Activated CD4-positive, CD25-positive, alpha-beta regulatory T cell treated with anti-CD3 and anti-CD28 coated beads, Interleukin-2, amount 50 U/mL, for 72 hours (primary cell): ENCODE data around the gene VTI1A.

Source experiments
- DNase-seq: peaks from one replicate; pipeline ENCODE4 v3.0.0; 2021

The VTI1A gene

GRCh38 chr10:112649006-112649821 lies 202.2 kb downstream of the VTI1A start:
- DNase-seq: no peak

- no peak for DNase-seq
Measured at GRCh38 chr10:112649822-112650152, 202.8 kb downstream of the VTI1A start.

GRCh38 chr10:112650588-112651030 lies 203.6 kb downstream of the VTI1A start:
- DNase-seq: no peak

- DNase-seq: no peak
Measured at GRCh38 chr10:112653215-112653614, 206.2 kb downstream of the VTI1A start.

- no peak for DNase-seq
Measured at GRCh38 chr10:112653851-112654250, 206.8 kb downstream of the VTI1A start.

DNA sequence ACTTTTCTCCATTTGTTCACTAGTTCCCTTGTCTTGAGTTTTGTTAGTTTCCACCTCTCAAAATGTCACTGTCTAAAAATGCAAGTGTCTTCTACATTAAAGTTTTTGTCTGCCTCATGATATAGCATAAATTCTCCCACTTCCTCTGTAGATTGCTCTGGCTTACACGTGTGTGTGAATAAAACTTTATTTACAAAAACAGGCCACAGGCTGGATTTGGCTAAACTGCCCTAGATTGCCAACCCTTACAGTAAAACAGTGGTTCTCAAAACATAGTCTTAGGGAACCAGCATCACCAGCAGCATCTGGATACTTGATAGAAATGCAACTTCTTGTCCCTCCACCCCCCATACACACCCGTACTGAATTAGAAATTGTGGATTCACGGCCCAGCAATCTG lies 207.8 kb downstream of the VTI1A start:
- DNase-seq: no peak

- DNase-seq: no peak
Measured at GRCh38 chr10:112655722-112656121, 208.7 kb downstream of the VTI1A start.

- DNase-seq: no peak
Measured at GRCh38 chr10:112658465-112658864, 211.4 kb downstream of the VTI1A start.

DNA sequence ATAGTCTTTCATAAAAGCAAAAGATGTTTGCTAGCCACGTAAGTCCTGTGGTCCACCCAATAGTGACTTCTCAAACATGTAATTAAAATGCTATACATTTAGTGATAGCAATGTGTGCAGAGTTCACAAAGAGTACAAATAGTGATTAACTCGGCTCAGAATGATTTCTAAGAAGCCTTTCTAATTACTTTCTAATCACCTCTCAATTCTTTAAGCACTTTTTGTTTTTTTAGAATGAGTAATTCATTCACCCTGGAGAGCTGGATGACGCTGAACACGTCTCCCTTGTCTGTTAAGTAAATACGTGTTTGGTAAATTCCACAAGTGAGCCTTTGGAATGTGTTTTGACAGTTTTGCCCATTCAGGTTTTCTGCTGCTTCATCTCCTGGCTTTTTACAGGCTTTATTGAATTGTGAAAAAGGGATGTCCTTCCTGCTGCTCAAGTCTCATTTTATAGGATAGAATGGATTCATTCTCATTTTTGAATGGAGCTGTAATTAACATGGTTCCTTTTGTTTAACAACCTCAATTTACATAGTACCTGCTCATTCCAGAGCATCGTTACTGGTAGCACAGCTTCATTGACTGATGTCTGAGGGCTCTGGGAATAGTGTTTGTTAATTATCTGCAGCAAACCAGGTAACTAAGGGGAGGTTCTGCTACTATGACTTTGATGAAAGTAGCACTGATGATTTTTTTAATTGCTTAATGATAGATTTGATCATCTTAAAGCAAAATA lies 212.1 kb downstream of the VTI1A start:
- DNase-seq: no peak

DNA sequence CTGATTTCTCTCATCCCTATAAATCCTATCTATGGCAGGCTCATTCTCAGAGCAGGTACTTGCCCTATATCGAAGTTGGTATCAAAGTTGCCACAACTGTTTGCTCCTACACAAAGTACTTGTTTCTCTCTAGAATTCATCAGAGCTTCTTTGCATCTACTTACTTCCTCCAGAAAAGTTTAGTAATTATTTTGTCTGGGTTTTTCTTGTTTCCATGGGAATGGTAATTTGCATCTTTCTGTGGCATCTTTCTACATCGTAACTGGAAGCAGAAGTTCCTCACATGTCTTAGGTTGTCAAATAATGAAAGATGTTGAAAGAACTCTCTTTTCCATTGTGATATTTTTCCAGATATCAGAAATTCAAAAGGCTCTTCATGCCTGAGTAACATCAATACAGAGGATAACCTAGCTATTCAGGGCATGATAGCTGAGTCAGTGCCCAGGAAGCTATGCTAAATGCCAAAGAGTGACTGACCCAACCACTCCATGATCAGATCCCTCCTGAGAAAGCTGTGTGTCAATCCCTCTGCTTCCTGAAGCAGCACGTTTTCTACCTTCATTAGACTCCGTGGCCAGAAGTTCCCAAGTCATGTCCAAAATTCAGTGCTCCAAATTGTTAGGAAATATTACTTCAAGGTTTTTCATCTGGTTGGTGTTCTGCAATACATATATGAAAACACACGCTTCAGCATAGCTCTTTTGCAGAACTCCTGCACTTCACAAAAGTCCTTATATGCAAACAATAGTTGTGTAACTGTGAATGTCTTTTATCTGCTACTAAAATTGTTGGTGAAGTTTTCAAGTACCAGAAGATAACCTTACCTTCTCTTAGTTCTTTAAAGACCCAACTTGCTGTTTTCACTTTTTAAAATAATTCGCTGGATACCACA lies 216.5 kb downstream of the VTI1A start:
- DNase-seq: no peak

GRCh38 chr10:112666094-112666493 lies 219.1 kb downstream of the VTI1A start:
- no peak for DNase-seq

- DNase-seq: no peak
Measured at GRCh38 chr10:112669989-112670388, 223.0 kb downstream of the VTI1A start.

DNA sequence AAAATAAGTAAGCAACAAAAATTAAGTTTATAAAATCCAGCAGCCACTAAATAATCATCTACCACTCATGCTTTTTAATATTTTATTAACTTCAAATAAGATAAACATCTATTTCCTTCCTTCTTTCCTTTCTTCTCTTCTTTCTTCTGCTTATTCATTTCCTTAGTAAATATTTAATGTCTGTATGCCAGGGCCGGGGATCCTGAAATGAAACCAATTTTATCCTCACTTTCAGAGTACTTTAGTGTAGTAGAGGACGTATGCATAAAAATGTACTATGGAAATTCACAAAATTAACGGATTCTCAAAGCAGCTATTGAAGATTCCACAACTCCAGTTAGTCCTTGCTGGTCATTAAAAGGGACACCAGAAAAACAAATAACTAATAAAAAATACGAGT lies 224.7 kb downstream of the VTI1A start:
- no peak for DNase-seq

- DNase-seq: no peak
Measured at GRCh38 chr10:112672706-112673105, 225.7 kb downstream of the VTI1A start.

DNA sequence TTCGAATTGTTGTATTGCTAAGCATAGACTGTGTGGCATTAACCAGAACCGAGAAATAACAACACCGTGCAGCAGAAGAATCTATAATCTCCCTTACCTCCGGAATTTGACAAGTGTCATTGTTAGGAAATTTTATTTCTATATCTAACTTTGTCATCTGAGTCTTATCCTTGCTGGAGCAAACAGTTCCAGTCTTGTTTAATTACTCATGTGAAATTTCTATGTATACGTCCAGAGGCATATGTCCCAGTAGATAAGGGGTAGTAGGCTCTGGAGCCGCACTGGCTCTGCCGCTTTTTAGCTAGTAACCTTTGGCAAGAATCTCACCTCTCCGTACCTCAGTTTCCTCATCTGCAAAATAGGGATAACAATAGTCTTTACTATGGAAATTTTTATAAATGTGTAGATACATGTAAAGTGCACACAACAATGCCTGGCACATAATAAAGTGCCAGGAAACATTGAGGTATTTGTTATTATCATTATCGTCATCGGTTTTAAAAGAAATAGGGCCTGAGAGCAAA lies 228.6 kb downstream of the VTI1A start:
- DNase-seq: no peak

DNA sequence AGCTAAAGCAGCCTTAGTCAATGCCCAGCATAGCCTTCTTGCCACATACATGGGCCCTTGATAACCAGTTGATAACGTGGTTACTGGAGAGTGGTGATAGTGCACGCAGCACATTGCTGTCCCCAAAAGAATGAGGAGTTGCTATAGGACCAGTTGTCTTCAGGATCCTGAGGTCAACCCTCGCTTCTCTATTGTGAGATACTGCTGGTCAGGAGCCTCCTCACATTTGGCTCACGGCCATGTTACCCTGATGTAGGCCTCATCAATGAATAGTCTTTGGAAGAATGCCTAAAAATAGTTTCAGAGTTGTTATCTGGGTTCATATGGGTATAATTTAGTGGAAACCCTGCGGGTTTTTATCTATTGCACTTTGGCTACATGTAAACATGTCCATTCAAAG lies 230.7 kb downstream of the VTI1A start:
- no peak for DNase-seq

DNA sequence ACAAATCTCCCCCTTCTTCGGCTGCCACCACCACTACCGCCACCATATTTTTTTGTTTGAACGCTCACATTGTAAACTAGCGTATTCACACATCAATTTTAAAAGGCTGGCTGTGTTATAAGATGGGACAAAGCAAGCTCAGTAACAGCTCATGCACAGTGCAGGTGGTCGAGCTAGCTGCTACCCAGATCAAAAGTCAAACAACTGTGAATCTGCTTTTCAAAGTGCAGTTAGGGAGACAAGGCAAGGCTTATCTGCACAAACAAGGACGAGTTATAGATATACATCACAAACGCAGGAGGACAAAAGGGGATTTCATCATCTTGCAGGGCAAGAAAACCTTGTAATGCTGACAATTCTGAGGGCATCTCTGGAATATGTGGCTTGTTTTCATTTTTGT lies 231.6 kb downstream of the VTI1A start:
- no peak for DNase-seq

DNA sequence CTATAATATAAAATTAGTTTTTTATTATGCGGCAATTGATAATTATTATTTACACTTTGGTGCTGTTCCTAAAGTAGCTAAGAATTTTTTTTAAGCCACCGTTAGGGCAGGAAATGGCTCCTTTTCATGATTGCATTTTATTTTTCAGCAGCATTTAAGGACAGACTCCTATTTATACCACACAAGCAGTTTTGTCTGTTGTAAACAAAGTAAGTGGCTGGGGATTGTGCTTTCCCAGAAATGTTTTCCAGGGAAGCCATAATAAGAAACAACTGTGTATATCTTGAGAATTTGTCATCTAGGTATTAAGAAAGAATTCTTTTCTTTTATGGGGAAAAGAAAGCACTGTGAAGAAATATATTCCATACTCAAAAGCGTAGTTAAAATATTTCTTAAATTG lies 232.0 kb downstream of the VTI1A start:
- DNase-seq: no peak

DNA sequence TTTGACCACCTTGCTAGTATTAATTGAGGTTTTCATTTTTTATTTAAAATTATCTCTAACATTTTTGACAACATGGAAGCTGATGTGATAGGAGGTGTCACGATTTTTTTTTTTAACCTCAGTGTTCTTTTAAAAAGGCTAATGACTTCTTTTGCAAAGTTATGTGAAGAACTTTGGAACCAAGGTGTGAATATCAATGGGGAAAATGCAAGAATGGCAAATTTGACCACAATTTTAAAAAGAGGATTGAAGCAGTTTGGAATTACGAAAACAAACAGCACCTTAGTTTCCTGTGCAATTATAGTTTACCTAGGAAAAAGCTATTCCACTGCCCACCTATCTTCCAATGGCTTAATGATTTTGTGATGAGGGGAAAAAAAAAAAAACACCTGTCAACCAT lies 232.4 kb downstream of the VTI1A start:
- DNase-seq: no peak

DNA sequence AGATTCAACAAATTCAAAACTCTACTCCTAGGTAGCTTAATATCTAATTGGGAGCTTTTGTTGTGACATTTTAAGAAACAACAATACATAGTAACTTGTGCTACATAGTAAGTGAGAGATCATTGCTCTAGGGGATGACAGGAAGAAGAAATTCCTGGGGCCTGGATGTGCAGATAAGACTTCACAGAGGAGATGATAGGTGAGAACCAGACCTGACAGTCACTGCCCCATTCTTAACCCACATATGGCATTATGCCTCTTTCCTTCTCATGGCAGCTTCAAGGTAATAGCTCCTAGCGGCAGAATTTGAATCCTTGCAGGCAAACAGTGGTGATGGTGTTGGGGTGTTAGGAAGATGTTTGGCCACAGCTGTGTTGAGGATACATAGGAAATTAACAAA lies 233.6 kb downstream of the VTI1A start:
- DNase-seq: no peak

DNA sequence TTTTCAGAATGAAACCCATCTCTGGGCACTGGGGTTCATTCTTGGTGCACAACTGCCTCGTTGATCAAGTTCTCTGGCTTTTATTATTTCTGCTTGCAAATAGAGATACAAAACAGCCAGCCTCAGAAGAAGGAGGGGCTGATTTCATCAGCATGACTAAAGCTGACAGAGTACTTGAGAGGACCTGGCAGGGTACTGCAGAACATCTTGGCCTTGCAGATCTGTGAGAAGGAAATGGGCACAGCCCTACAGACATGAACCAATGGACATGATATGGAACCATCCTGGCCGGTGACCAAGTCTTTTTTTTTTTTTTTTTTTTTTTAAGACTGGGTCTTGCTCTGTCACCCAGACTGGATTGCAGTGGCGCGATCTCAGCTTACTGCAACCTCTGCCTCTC lies 240.6 kb downstream of the VTI1A start:
- no peak for DNase-seq

GRCh38 chr10:112689327-112690072 lies 242.5 kb downstream of the VTI1A start:
- DNase-seq: no peak

DNA sequence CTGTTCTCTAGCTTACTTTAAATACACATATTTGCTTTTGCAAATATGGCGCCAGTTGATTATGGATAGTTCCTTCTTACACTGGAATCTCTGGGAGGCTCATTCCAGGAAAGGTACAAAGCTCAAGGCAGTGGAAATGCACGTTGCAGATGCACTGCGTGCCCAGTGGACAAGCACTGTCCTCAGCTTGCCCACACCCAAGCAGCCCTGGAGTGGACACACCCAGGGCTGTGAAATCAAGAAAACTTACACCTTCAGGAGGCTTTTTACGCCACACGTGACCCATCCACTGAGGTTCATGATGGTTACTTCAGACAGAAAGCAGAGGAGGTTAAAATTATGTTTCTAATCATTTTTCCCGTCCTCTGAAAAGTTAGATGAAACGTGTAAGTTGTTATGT lies 248.5 kb downstream of the VTI1A start:
- DNase-seq: no peak
